Neuron (in vitro differentiated cells): ENCODE data around the gene ENTPD1.
"Not testable (repeated sequence)": the region's sequence is repeated elsewhere in the genome, so short reads cannot be mapped to it uniquely, and the experiment has no call there.

Experiments used
- H2AFZ ChIP-seq: one replicate; pipeline ENCODE4 v1.6.1; 2013; ENCODE audit warnings: low read depth, mild to moderate bottlenecking, inconsistent platforms, low read length, moderate library complexity
- H3K27me3 ChIP-seq: one replicate; pipeline ENCODE4 v1.6.1; 2013; ENCODE audit warnings: low read length; ENCODE audit not compliant: insufficient read depth
- H3K36me3 ChIP-seq: one replicate; pipeline ENCODE4 v1.6.1; 2013; ENCODE audit warnings: low read length; ENCODE audit not compliant: insufficient read depth
- H3K4me1 ChIP-seq: one replicate; pipeline ENCODE4 v1.6.1; 2013; ENCODE audit warnings: low read length; ENCODE audit not compliant: insufficient read depth
- H3K4me3 ChIP-seq: 2 replicates; pipeline ENCODE4 v1.5.1; 2013; ENCODE audit warnings: mild to moderate bottlenecking, low read length, moderate library complexity
- H3K9me3 ChIP-seq: one replicate; pipeline ENCODE4 v1.6.1; 2013; ENCODE audit warnings: low read length

ENTPD1 gene

DNA sequence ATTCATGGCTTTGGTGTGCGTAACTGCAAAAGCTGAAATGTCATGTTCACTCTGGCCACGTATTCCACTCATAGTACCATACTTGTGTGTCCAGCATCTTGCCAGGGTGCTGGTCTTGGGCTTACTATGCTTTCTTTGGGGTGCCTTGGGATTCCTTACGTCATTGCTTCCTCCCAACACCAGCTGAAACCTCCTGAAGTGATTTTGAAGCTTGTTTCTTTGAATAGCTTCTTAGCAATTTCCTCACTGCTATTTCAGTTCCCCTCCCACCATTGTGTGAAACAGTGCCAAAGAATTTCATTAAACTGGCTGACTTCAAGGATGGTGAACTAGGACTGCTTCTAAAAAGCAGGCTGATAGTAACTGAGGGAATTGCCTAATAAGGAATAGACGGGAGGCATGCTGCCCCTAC is 36.9 kb downstream of the ENTPD1 start:
- Histone ChIP-seq H3K27me3 (no peaks in the 10 kb centered on the region), H3K9me3 (no peaks in the 10 kb centered on the region), H3K4me3 (no peak overlapping the region), H2AFZ (no peak overlapping the region), H3K36me3 (no peaks in the 10 kb centered on the region), H3K4me1 (peaks cover 9% of the 10 kb centered on the region)

DNA sequence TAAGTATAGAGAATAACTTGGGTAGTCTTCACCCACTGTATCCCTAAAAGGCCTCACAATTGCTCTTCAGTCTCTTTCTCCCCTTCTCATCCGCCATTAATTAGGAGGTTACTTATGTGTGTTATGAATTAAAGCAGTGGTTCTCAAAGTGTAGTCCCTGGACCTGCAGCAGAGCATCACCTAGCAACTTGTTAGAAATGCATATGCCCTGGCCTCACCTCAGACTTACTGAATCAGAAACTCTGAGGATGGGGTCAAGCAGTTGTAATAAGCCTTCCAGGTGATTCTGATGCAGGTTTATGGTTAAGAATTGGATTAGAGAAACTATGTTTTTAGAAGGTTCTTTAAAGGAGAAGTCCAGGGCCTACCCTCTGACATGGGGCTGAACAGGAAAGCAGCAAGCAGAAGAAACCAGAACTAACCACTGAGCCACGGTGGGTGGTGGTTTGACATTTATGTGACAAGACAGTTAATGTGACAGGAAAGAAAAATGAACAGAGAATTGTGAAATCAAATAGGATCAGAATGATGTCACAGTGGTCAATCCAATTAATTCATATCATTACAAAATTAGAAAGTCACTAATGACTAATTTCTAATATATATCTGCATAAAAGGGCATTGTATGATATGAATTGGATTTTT is 37.6 kb downstream of the ENTPD1 start:
- H3K4me3 ChIP-seq = no peak overlapping the region
- no peak overlapping the region for H2AFZ ChIP-seq
- no peaks in the 10 kb centered on the region for H3K9me3 ChIP-seq
- H3K27me3 ChIP-seq = no peaks in the 10 kb centered on the region
- no peaks in the 10 kb centered on the region for H3K36me3 ChIP-seq
- H3K4me1 ChIP-seq = peaks cover 9% of the 10 kb centered on the region

DNA sequence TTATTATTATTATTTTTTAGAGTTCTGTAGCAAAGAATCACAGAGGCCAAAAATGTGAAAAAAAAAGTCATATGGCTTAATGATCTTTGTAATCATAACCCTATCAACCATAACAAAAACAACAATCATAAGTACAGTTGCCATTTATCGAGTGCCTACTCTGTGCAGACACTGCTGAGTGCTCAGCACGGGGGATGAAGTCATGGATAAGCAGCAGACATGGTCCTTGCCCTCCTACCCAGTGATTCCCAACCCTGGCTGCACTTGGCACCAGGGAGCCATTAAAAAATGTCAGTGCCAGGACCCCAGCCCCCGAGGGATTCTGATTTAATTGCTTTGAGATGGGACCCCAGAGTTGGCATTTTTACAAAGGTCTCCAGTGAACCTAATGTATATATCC is 38.2 kb downstream of the ENTPD1 start:
- no peak overlapping the region for H3K4me3 ChIP-seq
- no peaks in the 10 kb centered on the region for H3K9me3 ChIP-seq
- H2AFZ ChIP-seq = no peak overlapping the region
- H3K27me3 ChIP-seq = no peaks in the 10 kb centered on the region
- peaks cover 9% of the 10 kb centered on the region for H3K4me1 ChIP-seq
- no peaks in the 10 kb centered on the region for H3K36me3 ChIP-seq

DNA sequence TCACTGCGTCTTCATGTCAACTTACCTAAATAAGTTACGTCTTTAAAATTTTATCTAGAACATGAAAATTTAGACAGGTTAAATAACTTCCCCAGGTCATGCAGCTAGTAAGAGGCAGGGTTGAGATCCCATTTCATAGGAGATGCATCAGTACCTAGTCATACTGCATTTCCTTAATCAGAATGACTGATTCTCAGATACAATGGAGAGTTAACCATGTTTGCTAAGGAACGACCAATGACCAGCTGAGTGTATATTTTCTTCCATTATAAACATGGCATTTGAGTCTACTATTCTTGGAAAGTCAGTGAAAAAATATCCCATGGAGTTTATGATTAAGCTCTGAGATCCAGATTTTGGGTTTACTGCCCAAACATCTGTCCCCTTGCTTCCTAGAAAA is 39.6 kb downstream of the ENTPD1 start:
- Histone ChIP-seq H3K9me3 (no peaks in the 10 kb centered on the region), H2AFZ (no peak overlapping the region), H3K27me3 (no peaks in the 10 kb centered on the region)

DNA sequence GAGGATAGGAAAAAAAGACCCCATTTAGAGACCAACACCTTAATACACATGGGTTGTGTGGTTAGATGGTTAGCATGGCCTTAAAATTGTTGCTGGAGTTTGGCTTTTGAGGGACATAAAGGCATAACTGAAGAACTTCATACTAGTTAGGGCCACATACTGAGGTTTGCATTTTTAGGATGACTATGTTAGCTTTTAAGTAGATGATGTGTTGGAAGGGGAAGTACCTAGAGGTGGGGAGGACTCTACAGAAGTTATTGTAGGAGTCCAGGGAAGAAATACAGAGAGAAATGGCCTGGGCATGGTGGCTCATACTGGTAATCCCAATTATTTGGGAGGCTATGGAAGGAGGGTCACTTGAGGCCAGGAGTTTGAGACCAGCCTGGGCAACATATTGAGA is 40.5 kb downstream of the ENTPD1 start:
- Histone ChIP-seq H3K36me3 (no peaks in the 10 kb centered on the region), H3K27me3 (no peaks in the 10 kb centered on the region), H3K9me3 (no peaks in the 10 kb centered on the region)

More for the DNA sequence above, 39.6 kb downstream of the ENTPD1 start:
- no peak overlapping the region for H3K4me3 ChIP-seq
- no peaks in the 10 kb centered on the region for H3K36me3 ChIP-seq
- peaks cover 9% of the 10 kb centered on the region for H3K4me1 ChIP-seq

DNA sequence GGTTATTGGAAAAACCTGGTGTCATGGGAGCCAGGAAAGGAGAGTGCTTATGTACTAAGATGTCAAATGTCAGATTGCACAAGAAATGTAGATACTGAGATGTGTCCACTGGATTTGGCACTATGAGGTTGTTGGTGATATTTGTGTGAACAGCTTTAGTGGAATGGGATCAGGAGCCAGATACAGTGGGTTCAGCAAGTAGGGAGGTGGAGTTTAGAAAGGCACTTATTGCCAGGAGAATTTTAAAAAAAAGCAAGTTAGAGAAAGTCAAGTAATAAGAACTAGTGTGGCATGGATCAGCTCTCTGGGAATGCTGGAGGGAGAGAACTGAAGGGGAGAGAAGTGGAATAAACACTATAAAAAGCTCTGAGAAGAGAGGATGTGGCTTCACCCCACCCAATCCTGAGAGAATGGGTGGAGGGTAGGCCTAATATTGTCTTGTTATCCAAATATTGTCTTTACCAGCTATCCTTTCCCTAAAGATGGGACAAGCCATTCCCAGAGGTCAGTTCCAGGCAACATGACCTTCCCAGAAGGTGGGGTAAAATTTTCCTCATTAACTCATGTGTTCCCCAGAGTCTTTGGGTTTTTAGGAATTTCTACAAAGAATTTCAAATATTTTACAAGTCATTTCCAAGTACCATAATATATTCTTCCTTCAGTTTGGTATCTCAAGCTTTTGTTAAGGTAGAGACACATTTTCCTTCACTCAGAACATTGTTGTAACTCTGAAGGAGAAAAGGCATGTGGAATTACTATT is 42.3 kb downstream of the ENTPD1 start:
- Histone ChIP-seq H3K4me1 (peaks cover 4% of the 10 kb centered on the region), H3K9me3 (no peaks in the 10 kb centered on the region), H2AFZ (no peak overlapping the region), H3K4me3 (no peak overlapping the region), H3K27me3 (no peaks in the 10 kb centered on the region), H3K36me3 (no peaks in the 10 kb centered on the region)

More for the DNA sequence above, 40.5 kb downstream of the ENTPD1 start:
- H2AFZ ChIP-seq = no peak overlapping the region
- no peak overlapping the region for H3K4me3 ChIP-seq
- H3K4me1 ChIP-seq = peaks cover 9% of the 10 kb centered on the region

DNA sequence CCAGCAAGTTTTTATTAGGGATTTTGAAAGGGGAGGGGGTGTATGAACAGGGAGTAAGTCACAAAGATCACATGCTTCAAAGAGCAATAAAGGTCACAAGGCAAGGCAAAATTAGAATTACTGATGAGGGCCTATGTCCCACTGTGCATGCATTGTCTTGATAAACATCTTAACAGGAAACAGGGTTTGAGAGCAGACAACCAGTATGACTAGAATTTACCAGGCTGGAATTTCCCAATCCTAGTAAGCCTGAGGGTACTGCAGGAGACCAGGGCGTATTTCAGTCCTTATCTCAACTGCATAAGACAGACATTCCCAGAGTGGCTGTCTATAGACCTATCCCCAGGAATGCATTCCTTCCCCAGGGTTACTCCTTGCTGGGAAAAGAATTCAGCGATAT is 44.3 kb downstream of the ENTPD1 start:
- not testable (repeated sequence) for H3K36me3 ChIP-seq, H3K9me3 ChIP-seq, H3K4me3 ChIP-seq, H3K27me3 ChIP-seq, H3K4me1 ChIP-seq, H2AFZ ChIP-seq

DNA sequence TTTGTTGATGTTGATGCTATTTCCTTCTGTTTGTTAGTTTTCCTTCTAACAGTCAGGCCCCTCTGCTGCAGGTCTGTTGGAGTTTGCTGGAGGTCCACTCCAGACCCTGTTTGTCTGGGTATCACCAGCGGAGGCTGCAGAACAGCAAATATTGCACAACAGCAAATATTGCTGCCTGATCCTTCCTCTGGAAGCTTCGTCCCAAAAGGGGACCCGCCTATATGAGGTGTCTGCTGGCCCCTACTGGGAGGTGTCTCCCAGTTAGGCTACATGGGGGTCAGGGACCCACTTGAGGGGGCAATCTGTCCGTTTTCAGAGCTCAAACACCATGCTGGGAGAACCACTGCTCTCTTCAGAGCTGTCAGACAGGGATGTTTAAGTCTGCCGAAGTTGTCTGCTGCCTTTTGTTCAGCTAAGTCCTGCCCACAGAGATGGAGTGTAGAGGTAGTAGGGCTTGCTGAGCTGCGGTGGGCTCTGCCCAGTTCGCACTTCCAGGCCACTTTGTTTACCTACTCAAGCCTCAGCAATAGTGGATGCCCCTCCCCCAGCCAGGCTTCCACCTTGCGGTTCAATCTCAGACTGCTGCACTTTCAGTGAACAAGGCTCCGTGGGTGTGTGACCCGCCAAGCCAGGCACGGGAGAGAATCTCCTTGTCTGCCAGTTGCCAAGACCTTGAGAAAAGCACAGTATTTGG is 50.9 kb downstream of the ENTPD1 start:
- not testable (repeated sequence) for H3K4me3 ChIP-seq, H2AFZ ChIP-seq, H3K36me3 ChIP-seq, H3K9me3 ChIP-seq, H3K27me3 ChIP-seq, H3K4me1 ChIP-seq

DNA sequence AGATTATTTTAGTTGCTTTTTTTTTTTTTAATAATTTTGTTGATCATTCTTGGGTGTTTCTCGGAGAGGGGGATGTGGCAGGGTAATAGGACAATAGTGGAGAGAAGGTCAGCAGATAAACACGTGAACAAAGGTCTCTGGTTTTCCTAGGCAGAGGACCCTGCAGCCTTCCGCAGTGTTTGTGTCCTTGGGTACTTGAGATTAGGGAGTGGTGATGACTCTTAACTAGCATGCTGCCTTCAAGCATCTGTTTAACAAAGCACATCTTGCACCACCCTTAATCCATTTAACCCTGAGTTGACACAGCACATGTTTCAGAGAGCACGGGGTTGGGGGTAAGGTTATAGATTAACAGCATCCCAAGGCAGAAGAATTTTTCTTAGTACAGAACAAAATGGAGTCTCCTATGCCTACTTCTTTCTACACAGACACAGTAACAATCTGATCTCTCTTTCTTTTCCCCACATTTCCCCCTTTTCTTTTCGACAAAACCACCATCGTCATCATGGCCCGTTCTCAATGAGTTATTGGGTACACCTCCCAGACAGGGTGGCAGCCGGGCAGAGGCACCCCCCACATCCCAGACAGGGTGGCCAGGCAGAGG is 52.8 kb downstream of the ENTPD1 start:
- not testable (repeated sequence) for H2AFZ ChIP-seq, H3K9me3 ChIP-seq, H3K27me3 ChIP-seq, H3K4me3 ChIP-seq, H3K4me1 ChIP-seq, H3K36me3 ChIP-seq

DNA sequence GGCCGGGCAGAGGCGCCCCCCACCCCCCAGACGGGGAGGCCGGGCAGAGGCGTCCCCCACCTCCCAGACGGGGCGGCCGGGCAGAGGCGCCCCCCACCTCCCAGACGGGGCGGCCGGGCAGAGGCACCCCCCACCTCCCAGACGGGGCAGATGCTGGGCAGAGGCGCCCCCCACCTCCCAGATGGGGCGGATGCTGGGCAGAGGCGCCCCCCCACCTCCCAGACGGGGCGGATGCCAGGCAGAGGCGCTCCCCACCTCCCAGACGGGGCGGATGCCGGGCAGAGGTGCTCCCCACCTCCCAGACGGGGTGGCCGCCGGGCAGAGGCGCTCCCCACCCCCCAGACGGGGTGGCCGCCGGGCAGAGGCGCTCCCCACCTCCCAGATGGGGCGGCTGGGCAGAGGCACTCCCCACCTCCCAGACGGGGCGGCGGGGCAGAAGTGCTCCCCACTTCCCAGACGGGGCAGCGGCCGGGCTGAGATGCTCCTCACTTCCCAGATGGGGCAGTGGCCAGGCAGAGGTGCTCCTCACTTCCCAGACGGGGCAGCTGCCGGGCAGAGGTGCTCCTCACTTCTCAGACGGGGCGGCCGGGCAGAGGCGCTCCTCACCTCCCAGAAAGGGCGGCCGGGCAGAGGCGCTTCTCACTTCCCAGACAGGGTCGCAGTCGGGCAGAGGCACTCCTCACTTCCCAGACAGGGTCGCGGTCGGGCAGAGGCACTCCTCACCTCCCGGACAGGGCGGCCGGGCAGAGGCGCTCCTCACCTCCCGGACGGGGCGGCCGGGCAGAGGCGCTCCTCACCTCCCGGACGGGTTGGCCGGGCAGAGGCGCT is 53.6 kb downstream of the ENTPD1 start:
- no peak overlapping the region for H3K4me3 ChIP-seq
- H3K4me1 ChIP-seq = peaks cover 3% of the 10 kb centered on the region
- no peaks in the 10 kb centered on the region for H3K9me3 ChIP-seq
- no peaks in the 10 kb centered on the region for H3K36me3 ChIP-seq
- H2AFZ ChIP-seq = no peak overlapping the region
- H3K27me3 ChIP-seq = no peaks in the 10 kb centered on the region

DNA sequence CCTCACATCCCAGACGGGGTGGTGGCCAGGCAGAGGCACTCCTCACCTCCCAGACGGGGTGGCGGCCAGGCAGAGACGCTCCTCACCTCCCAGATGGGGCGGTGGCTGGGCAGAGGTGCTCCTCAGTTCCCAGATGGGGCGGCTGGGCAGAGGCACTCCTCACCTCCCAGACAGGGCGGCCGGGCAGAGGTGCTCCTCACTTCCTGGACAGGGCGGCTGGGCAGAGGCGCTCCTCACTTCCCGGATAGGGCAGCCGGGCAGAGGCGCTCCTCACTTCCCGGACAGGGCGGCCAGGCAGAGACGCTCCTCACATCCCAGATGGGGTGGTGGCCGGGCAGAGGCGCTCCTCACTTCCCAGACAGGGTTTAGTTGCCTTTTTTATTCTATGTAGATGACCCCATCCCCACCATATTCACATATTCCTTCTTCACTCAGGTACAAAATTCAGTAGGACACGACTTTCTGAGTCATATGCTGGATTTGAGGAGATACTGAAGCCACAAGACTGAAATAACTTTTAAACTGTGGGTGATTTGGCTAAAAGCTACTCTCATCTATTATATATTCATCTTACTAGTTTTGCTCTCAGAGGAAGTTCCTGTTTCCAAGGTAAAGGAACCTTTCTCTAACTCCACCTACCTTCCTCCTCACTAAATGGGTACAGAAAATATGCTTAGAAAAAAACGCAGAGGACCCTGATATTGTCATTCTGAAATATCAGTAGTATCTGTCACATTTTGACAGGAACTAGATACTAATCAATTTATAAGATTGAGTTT is 54.4 kb downstream of the ENTPD1 start:
- H3K36me3 ChIP-seq = no peaks in the 10 kb centered on the region
- no peaks in the 10 kb centered on the region for H3K9me3 ChIP-seq
- no peak overlapping the region for H3K4me3 ChIP-seq
- H2AFZ ChIP-seq = no peak overlapping the region
- no peaks in the 10 kb centered on the region for H3K27me3 ChIP-seq
- H3K4me1 ChIP-seq = peaks cover 3% of the 10 kb centered on the region

DNA sequence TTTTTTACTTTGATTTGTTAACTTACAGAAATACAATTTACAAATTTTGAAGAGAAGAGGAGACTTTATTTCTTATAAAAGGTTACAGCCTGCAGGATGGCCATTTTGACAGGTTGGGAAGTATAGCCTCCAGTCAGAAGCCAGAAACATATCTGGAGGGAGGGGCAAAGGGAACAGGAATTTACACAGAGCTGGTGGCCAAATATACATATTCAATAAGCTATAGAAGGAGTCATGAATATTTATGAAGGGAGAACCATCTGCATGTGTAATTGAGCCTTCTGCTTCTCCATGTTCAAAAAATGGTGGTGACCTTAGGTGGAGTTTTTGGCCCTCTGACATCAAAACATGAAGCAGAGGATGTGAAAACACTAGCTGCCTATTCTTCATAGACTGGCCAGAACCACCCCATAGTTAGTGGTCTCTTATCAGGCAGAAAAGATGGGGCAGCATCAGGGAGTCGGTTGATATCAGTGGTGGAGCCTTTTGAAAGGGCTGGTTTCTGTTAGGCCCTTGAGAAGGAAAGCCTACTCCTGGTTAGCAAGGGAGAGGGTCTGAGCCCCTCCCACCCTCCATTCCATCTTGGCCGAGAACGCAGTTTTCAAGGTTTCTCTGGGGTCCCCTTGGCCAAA is 57.2 kb downstream of the ENTPD1 start:
- H3K27me3 ChIP-seq = no peaks in the 10 kb centered on the region
- no peak overlapping the region for H3K4me3 ChIP-seq
- H3K9me3 ChIP-seq = no peaks in the 10 kb centered on the region
- no peak overlapping the region for H2AFZ ChIP-seq
- no peaks in the 10 kb centered on the region for H3K36me3 ChIP-seq
- H3K4me1 ChIP-seq = peaks cover 3% of the 10 kb centered on the region
